ENCODE results near the gene DGKI.

DGKI gene

DNA sequence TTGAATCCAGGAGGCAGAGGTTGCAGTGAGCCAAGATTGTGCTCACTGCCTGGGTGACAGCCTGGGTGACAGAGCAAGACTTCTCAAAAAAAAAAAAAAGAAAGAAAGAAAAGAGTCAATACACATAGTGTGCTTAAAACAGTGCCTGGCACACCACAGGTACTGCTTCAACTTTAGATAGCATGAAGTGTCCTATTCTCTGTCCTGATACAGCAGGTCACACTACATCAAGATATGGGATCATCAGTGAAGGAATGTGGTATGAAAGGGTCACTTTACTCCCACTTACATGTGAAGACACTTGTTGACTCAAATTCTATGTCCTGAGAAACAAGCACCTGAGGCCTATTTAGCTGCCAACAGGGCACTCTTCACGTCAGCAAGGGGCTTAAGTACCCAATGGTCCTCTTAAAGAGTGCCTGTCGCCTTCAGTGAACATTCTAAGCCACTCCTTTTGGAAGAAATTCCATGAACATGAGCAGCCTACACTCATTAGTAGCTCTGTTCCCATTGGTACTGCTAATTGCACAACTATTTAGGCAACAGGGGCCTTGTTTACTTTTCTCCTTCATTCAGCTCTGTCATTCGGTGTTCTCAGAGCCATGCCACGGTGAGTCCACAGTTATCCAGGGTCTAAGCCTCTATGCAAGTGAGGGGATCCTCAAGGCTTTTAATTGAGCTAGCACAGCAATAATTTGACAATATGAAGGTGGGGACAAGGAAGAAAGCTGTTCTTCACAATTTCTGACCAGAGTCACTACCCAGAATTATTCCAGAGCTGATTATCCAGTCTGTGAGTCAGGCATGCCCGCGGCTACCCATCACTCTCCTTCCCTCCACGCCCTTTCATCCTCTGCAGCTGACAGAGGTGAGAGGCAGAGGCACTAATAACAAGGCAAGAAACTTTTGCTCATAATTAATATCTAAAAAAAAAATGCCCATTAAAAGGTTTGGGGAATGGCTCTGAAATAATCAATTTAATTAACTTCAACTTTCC is 446.6 kb downstream of the DGKI start:
- no peak for DNase-seq

- no peak for DNase-seq
These were observed 450.7 kb downstream of the DGKI start for GRCh38 chr7:137396051-137396450.

GRCh38 chr7:137395420-137395819 is 451.4 kb downstream of the DGKI start:
- no peak for DNase-seq

DNA sequence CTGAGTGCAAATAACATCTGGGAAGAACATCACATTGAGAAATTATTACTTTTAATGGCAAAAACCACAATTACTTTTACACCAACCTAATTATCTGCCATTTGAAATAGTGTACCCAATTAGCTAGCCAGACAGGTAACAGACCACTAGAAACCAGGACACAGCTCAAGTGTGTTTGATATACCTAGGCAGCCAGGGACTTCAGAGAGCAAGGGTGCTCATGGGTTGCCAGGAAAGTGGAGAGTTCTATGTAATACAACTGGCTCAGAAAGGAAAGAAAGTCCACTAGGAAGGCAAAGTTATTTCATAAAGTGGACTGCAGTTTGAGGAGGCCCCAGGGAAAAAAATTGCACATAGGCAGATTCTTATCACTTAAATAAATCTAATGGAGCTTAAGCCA is 453.2 kb downstream of the DGKI start:
- DNase-seq = no peak

- DNase-seq = no peak
These were observed 456.7 kb downstream of the DGKI start for GRCh38 chr7:137390076-137390475.

DNA sequence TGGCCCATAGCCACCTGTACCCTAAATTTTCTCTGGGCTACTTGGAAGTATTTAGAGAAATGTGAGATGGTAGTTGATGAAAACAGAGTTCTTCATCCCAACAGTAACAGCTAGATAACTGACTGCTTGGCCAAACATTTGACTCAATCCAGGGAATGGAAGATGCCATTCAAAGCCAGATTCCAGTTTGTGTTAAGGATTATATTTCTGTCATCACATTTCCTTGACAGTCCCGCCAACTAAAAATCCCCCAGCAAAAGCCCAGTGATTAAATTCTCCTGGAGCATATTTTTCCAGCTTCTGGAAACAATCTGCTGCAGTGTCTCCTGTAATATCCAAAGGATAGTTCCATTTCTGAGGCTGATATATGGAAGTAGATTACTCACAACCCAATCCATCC is 457.9 kb downstream of the DGKI start:
- no peak for DNase-seq

- DNase-seq = no peak
These were observed 459.8 kb downstream of the DGKI start for GRCh38 chr7:137386966-137387365.

- DNase-seq = no peak
These were observed 465.7 kb downstream of the DGKI start for GRCh38 chr7:137381045-137381444.

GRCh38 chr7:137373507-137373906 is 473.3 kb downstream of the DGKI start:
- DNase-seq = no peak

DNA sequence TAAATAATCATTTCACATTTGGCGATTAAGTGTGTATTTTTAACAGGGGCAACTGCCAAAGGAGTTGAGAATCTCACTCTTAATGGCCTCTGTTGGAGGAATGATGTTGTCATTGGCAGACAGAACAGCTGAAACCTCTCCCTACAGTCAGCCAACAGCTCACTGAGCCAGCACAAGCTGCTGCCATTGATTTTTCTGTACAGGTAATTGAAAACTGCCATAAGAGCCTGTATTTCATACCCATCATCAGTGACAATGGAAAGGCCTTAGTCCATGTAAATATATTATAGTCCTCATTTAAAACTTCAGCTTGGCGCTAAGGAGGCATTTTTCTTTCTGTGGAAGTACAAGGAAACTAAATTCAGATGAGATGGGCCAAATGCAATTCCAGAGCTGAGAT is 475.2 kb downstream of the DGKI start:
- DNase-seq = no peak

- no peak for DNase-seq
These were observed 479.8 kb downstream of the DGKI start for GRCh38 chr7:137366995-137367394.

GRCh38 chr7:137363683-137364082 is 483.1 kb downstream of the DGKI start:
- no peak for DNase-seq

DNA sequence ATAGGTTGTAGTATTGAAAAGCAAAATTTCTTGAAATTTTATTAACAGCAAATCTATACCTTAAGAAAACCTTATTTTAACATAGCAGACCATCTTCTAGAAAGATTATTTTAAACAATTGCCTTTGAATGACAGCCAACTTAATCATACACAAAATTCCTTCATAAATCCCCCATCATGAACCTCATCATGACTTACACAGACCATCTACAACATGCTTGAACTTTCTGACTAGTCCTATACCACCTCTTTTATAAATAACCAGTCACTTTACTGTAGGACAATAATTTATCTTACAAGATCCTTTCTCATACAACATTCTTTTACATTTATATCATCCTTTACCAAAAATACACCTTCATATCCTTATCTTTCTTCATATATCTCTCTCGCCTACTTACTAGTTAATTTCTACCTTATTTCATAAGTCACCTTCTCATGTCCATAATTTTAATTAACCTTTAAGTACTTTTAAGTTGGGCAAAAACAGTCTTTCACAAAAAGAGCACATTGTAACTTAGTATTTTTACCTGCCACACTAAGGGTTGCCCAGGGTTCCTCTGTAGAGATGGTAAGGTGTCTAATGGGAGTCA is 486.6 kb downstream of the DGKI start:
- no peak for DNase-seq

GRCh38 chr7:137354961-137355360 is 491.8 kb downstream of the DGKI start:
- DNase-seq = no peak

- DNase-seq = no peak
These were observed 492.4 kb downstream of the DGKI start for GRCh38 chr7:137354396-137354795.

GRCh38 chr7:137351941-137352340 is 494.8 kb downstream of the DGKI start:
- DNase-seq = no peak

- no peak for DNase-seq
These were observed 500.9 kb downstream of the DGKI start for GRCh38 chr7:137345799-137346449.

DNA sequence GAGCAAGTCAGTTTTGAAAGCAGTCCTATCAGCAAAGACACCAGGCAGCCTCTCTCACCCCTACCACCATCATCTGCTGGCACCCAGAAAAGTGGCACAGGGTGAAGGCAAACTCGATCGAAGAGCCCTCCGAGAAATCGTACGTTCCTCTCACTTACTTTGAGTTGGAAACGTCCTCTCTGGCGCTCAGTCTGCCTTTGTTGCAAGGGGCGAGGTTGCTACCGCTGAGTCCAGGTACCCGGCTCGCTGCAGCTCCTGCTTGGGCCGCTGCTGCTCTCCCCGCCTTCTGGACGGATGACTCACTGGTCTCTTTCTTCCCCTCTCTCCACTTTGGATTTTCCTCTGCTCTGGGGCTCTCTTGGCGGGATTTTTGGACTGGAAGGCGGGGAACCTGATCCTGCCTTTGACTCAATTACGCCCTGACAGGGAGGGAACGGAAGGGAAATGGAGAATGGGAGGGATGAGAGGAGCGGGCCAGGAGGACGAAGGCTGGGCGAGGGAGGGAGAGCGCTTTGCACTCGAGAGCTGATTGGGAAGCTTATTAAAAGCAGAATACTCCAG is 503.4 kb downstream of the DGKI start, which contains the start of gene PTN:
PTN (minus strand) TSS at position 453 of the 561 bp plus-strand sequence. CDS start 88,760 bp downstream, outside the sequence.
- no peak for DNase-seq

- no peak for DNase-seq
These were observed 503.9 kb downstream of the DGKI start for GRCh38 chr7:137342828-137343261.

- no peak for DNase-seq
These were observed 504.5 kb downstream of the DGKI start for GRCh38 chr7:137342265-137342664.

GRCh38 chr7:137337902-137338301 is 508.9 kb downstream of the DGKI start:
- no peak for DNase-seq

DNA sequence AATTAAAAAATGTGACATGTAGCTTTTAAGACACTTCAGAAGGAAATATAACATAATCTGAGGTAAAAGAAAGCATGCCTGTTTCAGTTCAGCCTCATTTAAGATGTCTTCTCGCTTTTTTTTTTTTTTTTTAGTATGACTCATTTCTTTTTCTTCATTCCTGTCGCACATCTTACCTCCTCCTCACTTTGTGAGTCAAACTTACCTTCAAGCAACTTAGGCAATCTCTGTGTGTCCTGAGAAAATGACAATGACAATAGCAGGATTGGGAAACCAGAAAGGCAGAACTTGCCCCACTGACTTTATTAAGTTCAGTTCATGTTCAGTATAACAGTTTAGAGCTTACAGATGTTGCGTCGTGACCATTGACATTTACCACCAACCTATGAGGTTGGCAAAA is 511.0 kb downstream of the DGKI start:
- DNase-seq = no peak

DNA sequence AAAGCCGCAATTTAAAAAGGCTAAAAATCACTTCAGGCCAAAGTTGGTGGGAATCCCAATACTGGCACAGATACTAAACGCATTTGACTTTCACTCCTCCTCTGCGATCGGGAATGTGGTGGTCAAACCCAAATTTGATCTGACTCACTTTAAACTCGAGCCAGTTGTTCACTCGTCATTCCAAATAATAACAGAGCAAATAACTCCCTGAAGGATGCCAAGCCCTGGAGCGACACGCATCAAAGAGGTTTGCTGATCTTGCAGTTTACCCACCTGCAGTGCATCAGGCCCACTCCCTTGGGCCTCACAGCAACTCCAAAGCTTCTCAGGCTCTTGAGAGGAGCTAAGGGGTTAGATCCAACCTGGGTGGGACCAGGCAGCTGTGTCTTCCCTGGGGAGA is 515.4 kb downstream of the DGKI start:
- no peak for DNase-seq

All from activated naive CD4-positive, alpha-beta T cell treated with Interleukin-2 at 50 U/mL for 16 hours (primary cell).